HG03521 (cell line): ENCODE data around the gene BEST1.
"Not testable (repeated sequence)": the region's sequence is repeated elsewhere in the genome, so short reads cannot be mapped to it uniquely, and the experiment has no call there.

Experiments used
- ATAC-seq: cut with Tn5 transposase; IDR thresholded peaks from one replicate; pipeline ENCODE4 v1.9.1; 2021; ENCODE audit warnings: mild to moderate bottlenecking, moderate library complexity; ENCODE audit not compliant: unreplicated experiment

Gene BEST1

DNA sequence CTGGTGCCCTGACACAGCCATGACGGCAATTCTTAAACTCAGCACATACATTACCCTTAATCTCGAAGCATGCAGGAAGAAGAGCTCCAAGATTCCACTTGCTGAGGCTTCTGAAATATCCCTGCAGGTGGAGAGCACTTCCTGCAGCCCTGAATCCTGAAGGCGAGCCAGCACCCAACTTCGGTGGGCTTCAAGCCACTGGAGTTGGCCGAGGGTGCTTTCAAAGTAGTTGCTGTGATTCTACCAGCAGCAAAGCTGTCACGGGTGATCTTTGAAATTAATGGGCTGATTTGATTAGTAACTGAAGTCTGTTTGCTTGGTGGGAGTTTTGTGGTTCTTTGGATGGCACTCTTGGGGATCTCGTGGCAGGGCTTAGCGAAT is 26.3 kb downstream of the BEST1 start:
- no peak for ATAC-seq

DNA sequence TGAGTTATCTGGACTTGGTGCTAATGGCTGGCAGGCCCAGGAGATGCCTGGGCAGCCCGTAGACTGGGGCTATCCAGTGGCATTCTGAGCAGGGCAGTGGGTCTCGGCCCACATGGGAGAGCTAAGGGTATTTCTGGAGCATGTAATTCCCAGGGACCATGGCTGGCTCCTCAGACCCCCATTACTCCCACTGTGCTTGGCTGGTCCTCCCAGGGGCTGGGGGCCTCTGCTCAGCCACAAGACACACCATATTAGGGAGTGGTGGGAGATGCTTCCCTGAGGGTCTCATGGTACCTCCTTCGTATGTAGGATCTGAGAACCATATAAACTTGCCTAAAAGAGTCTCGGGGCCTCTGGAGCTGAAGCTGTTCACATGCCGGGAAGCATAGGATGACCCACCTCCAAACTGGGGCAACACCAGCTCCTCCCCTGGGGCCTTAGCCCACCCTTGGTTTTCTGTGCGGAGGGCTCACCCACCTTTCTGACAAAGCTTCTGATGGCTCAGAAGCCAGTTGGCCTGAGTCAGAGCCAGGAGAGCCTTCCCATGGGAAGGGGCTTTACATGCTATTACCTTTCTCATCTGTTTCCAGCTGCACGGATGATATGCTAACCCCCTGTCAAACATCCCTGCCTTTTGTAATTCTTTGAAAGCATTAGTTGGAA is 26.8 kb downstream of the BEST1 start:
- no peak for ATAC-seq

DNA sequence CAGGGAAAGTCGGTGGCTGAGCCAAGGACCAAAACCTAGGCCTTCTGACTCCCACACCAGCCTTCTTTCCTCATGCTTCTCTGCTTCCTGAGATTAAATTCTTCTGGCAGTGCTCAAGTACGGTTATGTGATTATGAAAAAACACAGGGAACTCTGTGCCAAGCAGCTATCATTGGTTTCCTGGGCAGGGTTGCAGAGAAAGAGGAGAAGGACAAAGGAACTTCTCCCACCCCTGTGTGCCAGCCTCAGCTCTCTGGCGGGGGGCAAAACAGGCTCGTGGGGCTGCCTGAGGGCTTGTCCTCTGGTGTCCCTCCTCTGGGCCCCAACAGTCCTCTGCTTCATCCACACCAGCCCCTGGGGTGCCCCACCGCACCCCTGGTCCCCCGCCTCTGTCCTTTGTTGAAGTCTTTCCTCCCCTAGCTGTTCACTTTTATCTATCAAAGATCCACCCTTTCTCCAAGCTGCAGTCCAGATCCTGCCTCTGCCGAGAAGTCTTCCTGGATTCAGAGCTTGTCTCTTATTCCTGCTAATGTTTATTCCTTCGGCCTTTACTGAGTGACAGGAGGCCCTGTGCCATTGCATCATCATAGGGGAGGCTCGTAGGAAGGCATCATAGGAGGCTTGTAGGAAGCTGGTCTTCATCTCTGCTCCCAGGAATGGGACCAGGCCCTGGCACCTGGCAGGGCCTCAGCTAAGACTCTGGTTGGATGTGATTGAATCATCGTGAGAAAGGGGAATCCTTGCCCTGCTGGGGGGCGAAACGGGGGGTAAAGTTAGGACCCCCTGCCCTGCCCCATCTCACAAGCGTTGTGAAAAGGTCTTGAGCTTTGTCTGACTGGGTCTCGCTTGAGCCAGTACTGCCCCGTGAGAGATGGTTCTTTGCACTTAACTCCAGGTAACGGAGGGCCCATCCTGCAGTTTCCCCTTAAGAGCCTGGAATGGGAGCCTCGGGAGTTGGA is 28.8 kb downstream of the BEST1 start:
- ATAC-seq = no peak

DNA sequence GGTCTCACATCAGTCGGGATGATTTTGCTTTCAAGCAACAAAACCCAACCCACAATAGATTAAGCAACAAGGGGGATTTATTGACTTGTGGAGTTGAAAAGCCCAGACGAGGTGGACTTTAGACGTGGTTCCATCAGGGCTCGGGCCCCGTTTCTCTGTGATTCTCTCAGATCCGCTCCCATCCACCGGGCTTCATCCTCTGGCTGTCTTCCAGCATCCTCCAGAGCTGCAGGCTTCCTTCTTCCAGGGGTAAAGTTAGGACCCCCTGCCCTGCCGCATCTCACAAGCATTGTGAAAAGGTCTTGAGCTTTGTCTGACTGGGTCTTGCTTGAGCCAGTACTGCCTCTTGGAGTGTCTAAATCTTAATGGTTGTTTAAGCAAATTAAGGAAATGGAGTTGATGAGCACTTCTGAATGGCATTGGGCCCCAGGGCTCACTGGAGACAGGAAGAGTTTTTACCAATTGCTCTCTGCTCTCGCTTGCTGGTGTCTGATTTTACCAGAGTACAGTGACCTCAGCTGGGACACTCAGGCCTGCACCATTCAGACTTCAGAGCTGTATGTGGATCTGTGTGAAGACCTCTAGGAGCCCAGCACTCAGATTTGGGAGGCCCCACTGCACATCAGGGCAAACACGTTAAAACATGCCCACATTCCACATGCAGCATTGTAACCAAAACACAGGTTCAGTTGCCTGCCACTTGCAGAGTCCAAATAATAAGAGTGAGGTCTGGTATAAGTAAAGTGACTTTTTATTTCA is 30.8 kb downstream of the BEST1 start:
- no peak for ATAC-seq

DNA sequence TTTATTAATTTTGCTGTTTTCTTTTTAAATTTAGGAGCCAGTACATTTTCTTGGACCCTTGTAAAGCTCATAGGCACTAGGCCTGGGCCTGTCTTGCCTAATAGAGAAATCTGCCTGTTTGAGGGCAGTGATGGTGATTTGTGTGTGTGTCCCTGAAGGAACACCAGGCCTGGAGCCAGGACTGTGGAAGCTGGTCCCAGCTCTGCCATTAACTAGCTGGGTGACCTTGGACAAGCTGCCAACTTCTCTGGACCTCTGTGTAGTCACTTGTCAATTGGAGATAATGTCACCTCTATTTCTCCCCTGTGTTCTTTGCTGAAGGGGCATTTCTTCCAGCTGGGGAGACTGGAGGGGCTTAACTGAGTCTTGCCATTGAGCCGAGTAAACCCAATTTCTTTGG is 33.3 kb downstream of the BEST1 start:
- no peak for ATAC-seq

DNA sequence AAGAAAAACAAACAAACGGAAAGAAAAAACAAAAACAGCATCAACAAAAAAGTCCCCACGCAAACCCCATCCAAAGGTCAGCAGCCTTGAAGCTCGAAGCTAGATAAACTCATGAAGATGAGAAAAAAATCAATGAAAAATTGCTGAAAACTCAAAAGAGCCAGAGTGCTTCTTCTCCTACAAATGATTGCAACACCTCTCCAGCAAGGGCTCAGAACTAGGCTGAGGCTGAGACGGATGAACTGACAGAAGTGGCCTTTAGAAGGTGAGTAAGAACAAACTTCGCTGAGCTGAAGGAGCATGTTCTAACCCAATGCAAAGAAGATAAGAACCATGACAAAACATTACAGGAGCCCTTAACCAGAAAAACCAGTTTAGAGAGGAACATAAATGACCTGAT is 35.7 kb downstream of the BEST1 start:
- ATAC-seq = no peak

DNA sequence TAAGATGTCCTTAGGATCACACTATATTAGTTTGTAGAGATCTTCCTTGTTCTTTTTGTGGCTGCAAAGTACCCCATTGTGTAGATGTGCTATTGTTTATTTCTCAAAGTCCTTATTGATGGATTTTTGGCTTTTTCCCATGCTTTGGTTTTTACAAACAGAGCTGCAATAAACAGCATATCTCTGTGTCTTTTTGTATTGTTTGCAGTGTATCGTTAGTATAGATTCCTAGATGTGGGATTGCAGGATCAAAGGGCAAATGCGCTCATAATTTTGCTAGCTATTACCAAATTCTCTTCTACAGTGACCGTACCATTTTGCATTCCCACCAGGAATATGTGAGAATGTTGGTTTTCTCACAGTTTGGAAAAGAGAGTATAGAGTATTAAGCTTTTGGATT is 44.8 kb downstream of the BEST1 start:
- no peak for ATAC-seq

DNA sequence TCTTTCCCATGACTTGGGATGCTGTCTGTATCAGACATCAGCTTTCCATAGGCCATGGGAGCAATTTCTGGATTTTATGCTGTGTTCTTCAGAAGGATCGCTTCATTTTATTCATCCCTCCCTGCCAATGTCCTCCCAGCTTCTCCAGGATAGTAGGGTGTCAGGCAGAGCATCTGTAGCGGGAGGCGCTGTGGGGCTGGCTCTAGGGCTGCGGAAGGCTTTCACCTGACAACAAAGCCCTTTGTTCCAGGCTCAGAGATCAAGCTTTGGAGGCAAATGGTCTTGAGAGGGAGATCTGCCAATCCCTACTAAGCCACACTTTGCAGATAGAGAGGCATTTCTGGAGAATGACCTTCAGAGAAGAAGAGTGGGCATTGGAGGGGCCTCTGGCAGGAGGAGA is 46.8 kb downstream of the BEST1 start:
- no peak for ATAC-seq

DNA sequence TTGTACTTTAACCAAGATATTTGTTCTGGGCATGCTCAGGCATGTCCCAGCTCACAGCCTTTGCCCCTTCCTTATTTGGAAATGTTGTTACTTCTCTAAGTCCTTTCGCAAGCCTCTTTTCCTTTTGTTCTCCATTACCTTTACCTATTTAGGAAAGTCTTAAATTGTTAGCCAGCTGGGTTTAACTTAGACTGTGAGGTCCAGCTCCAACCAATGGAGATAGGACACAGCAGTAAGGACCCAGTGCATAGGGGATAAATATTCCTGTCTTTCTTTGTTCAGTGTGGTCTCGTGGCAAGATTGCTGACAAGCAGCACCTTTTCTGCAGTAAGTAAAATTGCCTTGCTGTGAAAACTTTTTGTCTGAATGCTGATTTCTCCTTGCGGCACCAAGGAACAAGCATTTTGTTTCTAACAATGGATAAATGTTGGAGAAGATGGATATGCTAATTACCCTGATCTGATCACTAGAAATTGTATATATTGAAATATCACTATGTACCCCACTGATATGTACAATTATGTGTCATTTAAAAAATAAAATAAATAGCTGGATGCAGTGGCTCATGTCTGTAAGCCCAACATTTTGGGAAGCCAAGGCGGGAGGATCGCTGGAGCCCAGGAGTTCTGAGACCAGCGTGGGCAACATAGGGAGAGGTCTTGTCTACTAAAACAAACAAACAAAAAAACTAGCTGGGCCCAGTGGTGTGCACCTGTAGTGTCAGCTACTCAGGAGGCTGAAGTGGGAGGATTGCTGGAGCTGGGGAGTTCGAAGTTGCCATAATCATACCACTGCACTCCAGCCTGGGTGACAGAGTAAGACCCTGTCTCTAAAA is 49.2 kb downstream of the BEST1 start:
- no peak for ATAC-seq

DNA sequence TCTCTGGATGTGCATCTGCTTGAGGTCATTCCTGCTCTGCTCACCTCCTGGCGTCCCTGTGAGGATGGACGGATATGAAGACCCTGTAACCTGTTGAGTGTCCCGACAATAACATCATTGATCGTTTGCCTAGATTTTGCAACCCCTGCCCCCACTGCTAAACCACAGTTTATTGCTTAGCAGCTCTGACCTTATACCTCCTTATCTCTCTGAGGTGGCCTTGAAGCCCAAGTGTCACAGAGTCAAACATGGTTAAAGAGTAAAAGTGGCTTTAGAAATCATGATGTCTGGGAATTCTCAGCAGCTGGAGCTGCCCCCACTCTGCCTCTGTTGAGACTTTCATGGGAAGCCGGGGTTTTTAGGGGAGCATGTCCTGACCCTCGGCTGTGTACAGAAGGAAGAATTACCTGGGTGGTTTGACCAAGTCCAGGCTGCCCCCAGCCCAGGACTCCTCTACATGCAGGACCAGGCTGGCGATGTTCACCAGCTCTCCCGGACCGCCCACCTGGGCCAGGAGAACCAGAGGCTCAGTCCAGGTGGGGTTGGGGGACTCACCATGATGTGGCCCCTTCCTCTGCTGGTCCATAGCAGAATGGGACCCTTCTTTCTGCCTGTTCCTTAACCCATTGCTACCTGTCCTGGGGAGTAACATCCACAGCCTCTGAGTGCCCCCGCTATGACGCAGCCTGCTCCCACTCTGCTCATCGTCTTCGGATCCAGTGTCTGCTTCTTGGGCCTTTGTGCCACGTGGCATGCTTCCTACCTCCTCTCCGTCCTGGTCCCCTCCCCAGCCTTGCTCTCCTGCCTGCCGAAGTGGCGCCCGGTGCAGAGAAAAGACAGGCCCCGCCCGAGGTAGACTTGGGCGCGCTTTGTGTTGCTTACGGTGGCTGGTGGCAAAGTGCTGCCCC is 50.6 kb downstream of the BEST1 start:
- no peak for ATAC-seq

DNA sequence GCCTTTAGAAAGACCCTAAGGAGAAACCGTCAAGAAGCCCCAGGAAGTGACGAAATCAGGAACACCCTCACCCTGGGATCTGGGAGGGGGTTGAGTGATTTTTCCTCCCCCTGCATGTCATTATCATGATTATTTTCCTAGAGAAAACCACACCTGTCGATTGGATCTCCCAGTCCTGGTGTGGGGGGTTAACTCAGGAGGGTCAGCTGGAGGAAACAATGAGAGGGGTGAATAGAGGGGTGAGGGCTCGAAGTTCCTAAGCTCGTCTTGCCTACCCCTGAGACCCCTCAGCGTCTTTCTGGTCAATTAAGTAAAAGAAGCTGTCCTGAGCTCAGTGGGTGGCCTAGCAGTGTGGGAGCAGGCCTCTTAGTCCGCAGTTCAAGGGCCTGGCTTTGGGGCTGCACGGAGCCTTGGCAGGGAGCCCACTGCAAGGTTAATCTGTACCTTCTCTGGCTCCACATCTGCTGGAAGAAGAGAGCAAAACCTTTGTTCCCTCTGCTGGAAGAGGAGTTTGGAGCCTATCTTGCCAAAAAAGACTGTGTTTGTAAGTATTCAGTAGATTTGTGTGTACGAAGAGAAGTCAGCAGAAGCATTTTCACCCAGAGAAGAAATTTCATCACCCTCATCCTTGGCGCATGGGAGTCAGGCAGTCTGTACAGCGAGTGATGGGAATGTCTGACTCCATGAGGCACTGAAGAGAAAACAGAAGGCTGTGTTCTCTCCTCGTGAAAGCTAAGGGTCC is 51.5 kb downstream of the BEST1 start:
- ATAC-seq = no peak

DNA sequence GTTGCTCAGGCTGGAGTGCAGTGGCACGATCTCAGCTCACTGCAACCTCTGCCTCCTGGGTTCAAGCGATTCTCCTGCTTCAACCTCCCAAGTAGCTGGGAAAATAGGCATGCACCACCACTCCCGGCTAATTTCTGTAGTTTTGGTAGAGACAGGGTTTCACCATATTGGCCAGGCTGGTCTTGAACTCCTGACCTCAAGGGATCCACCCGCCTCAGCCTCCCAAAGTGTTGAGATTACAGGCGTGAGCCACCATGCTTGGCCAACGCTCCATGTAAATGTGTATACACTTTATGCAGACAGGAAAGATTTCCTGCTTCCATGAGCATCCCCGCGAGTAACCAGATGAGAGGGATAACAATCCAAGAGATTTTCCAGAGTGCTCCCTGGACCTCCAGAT is 52.1 kb downstream of the BEST1 start:
- not testable (repeated sequence) for ATAC-seq

DNA sequence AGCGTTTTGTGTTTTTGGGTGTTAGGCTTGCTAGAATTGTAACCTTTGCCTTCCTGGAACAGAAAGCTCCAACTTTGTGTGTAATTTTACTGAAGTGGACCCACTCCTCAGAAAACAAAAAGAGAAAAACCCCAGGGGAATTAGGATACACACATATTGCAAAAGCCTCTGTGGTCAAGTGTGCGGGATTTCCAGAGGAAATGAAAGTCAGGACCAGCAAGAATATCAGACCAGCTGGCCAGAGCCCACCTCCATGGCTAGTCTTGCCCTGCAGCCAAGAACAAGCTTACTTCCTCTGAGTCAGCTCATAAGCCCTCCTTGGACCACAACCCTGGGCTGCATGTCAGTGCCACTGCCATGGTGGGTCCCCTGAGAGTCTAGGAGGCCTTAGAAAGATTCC is 54.3 kb downstream of the BEST1 start:
- no peak for ATAC-seq

DNA sequence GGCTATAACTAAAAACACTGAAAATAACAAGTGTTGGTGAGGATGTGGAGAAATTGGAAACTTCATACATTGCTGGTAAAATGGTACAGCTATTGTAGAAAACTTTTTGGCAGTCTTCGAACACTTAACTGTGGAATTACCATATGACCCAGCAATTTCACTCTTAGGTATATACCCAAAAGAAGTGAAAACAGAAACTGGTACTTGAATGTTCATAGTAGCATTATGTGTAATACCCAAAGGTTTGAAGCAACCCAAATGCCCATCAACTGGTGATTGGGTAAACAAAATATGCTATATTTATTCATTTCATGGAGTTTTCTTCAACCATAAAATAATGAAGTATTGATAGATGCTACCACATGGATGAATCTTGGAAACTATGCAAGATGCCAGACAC is 58.0 kb downstream of the BEST1 start:
- ATAC-seq = no peak

DNA sequence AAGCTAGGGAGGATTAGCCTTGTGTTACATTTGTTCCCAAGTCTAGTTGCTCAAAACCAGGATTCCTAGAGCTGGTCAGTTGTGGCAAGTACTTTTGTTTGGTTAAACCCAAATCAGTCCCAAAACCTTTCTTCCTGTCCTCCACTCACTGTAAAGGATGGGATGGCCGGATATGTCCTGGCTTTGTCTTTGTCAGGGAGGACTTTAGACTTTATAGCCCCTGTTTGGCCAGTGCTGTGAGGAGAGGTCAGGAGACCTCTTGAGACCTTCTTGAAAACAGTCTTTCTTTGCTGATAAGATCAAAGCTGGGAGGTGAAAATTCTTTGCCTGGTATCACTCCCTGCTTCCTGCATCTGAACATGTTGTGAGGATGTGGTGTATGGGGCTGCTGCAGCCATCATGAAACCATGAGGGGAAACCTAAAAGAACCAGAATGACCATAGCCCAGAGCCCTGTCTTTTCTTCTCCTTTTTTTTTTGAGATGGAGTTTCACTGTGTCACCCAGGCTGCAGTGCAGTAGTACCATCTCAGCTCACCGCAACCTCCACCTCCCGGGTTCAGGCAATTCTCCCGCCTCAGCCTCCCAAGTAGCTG is 60.9 kb downstream of the BEST1 start:
- ATAC-seq = no peak

DNA sequence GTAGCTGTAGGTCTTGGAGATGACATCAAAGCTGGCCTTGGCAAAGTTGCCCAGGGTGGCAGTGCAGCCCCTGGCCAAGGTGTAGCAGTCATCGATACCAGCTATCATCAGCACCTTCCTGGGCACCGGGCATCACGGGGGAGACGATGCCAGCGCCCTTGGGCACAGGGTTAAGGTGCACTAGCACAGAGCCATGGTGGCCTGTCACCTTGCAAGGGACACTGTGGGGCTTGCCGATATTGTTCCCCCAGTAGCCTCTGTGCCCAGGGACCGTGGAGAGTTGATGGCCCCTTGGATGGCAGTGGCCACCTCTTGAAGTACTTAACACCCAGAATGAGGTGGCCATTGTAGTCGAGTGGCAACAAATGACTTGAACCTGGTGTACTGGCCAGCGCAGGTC is 61.7 kb downstream of the BEST1 start:
- no peak for ATAC-seq

DNA sequence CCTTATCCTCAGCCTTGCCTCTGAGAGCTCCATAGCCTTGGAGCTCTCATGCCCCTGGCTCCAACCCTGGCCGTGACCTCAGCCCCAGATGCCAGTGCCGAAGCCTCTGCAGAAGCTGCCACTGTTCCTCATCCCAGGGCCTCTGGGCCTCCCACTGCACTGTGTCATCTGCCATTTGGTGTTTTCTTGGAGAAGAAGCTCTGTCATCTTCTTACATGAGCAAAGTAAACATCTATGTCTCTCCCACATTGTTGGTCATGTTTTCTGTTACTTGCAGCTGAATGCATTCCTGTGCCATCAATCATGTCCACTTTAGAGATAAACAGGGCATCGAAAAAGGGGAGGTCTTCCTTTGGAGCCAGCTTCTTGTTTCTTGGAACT is 62.3 kb downstream of the BEST1 start:
- no peak for ATAC-seq

DNA sequence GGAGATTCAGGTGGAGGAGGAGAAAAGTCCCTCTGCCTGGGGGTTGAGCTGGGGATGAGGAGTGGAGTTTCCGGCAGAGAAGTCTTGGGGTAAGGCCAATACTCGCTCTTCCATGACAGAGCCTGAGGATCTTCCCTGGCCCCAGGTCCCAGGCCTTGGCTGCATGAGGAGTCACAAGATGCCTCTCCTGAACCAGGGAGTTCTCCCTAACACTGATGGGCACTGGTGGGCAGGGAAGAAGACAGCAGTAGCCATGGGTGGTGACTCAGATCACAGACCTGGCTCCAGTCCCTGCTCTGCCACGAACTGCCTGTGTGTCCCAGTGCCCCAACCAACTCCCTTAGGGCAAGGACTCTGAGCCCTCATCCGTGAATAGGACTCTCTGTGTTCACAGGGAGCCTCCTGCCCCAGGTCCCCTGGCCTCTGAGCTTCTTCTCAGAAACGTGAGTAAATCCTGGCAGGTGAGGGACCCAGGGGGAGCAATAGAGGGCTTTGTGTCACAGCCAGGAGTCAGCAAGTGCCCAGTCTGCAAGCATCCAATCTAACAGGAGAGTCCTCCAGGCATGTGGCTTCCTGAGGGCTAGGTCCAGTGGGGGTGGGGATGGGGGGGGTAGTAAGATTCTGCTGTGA is 62.8 kb downstream of the BEST1 start:
- no peak for ATAC-seq
